ENCODE results near the gene WDR64.
A peak's percentile ranks its signal among the peaks of the same experiment; 100 is the strongest.

Gene WDR64

DNA sequence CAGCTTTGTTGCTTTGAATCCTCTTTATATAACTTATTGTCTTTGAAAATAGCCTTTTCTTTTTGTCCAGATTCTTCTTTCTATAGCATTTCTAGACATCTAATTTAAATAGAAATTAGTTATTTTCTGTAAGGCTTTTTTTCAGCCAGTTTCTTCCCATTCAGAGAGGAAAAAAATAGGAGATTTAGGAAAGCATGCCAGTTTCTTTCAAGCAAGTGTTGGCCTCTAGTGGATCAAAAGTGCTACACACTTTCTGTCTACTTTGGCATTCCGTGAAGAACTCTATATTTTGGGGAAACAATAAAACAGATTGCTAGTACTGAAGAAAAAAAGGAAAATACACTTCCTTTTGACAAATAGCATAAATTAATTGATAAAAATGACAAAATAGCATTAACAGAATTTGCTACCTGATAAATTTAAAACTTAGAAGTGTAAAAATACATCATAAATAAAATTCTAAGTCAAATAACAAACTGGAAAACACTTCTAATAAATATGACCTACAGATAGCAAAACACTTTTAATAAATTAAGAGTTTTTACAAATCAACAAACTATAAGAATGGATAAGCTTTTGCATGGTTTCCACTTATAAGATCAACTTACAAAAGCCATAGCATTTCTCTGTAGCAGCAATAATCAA is 182.8 kb downstream of the WDR64 start:
- no peak for DNase-seq (ENCODE audit: low read depth in 1 of 2, low spot score in 1 of 2)

DNA sequence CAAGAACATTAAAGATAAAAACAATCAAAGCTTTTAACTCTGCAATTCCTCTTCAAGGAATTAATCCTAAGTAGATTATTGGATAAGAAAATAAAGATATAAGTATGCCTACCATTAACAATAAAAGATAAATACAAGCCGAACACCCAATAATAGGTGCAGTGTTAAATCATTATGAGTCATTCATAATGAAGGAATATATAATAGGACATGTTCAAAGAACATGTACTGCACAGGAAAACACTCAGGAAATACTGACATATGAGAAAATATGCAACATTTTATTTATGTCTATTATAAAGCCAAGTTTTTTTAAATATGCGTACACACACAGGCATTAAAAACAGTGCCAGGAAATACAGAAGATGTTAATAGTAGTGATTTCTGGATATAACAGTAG is 184.9 kb downstream of the WDR64 start:
- no peak for DNase-seq (ENCODE audit: low read depth in 1 of 2, low spot score in 1 of 2)

DNA sequence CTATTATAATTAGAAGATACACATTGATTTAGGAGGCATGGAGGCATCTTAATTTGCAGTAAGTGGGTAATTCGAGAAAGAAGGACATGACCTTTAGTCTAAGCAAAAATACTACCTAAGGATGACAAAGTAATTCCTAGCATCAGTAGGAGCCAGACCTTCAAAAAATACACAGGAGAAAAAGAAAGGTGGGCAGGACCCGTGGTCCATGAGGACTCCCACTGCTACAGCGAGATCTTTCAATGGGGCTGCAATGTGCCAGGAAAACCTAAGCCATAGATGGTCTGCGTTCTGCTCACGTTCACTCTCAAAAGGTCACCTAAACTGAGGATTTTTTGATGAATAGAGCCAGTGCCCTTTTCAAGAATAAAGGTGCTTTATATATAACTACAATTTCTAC is 185.3 kb downstream of the WDR64 start:
- DNase-seq (ENCODE audit: low read depth in 1 of 2, low spot score in 1 of 2), result no peak

DNA sequence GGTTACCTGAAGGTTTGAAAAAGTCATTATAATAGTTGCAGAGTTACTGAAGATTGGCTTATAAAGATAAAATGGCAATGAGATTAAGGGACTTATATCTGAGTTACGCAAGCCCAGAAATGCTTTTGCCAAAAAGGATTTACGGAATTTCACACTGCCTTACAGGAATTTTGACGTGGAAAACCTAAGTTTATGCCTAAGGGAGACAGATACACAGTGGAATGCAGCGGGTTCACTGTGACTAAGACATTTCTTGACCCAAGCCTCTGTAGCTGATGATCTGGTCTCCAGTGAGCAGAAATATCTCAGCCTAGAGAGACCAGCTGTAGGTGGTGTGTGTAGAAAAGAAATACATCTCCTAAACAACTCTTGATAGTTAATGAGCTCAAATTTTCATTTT is 185.8 kb downstream of the WDR64 start:
- DNase-seq (ENCODE audit: low read depth in 1 of 2, low spot score in 1 of 2), result no peak

DNA sequence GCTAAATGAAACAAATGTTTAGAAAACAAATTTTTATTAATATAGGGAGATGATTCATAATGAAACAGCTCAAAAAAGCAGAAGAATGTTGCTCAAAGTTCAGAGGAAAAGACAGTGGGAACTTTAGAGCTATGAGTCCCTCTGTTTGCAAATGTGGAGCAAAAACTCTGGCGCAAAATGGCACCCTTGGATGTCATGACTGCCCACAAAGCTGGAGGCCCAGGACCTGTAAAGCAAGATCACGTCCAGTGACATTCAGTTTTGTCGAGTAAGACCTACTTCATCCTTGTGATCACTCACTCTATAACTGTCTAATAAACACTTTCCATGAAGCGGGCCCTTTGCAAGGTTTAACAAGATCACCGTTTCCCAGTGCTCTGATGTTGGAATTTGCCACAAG is 186.8 kb downstream of the WDR64 start:
- DNase-seq (ENCODE audit: low read depth in 1 of 2, low spot score in 1 of 2), result no peak

DNA sequence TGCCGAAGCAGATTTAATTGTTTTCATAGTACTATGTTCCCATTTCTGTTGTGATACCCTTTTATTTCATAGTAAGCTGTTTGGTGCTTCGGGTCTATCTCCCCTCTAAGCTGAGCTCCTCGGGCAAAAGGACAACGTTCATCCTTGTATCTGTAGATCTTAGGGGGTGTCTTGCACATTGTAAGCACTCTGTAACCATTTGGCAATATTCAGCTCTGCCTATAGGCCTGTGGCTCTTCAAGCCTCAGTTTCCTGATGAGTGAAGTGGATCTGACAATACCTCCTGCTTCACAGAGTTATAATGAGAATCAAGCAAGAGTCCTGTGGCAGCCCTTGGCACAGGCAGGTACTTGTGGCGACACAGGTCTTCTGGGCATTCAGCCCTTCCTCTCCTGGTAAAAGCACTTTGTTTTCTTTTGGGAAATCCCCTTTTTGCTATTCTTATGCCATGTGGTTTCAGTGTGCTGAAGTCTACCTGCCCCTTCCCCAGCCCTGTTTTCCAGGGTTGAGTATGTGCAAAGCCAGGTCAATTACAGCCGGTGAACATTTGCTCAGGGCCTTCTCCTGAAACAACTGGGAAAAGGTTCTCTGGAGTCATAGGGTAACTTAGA is 187.4 kb downstream of the WDR64 start:
- DNase-seq (ENCODE audit: low read depth in 1 of 2, low spot score in 1 of 2), result no peak

DNA sequence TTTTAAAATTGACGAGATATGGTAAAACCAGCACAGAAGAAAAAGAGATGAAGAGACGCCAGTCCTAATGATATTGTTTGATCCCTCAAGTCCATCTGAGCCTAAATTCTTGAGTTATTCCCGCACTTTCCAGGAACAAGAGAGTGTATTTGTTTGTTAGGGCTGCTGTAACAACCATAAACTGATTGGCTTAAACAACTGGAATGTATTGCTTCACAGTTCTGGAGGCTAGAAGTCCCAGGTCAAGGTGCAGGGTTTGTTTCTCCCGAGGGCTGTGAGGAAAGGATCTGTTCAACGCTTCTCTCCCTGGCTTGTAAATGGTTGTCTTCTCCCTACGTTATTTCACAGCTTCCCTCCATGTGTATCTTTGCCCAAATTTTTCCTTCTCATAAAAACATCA is 188.1 kb downstream of the WDR64 start:
- no peak for DNase-seq (ENCODE audit: low read depth in 1 of 2, low spot score in 1 of 2)

DNA sequence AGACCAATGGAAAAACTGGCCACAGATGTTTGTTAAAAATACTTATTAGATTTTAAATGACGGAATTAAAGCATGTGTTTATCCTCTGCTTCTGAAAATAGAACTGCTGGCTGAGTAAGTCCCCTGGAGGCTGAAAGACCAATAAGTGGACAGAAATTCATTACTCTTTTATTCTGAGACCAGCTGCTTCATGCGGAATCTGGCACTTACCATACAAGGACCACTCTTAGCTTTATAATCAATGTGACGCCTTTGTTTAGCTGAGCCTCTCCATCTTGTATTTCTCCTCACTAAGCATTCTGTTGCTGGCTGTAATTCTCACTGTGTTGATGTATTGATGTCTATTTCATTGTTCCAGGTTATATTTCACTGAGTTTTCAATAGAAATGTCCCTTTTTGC is 189.6 kb downstream of the WDR64 start:
- DNase-seq (ENCODE audit: low read depth in 1 of 2, low spot score in 1 of 2), result no peak

DNA sequence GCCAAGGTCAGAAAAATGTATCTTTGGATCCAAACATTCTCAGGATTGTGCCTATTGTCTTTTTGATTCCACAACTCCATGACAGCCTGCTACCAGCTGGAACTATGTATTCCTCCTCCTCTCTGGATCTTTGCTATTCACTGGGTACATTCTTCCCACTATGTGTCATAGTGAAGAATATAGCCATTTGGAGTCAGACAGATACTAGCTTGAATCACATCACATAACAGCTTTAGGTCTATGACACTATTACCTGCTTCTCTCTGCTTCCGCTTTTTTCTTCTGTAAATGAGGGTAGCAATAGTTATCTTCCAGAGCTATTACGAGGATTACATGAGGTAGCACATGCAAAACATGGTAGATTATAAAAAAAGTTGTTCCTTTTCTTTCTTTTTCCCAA is 190.5 kb downstream of the WDR64 start:
- no peak for DNase-seq (ENCODE audit: low read depth in 1 of 2, low spot score in 1 of 2)

DNA sequence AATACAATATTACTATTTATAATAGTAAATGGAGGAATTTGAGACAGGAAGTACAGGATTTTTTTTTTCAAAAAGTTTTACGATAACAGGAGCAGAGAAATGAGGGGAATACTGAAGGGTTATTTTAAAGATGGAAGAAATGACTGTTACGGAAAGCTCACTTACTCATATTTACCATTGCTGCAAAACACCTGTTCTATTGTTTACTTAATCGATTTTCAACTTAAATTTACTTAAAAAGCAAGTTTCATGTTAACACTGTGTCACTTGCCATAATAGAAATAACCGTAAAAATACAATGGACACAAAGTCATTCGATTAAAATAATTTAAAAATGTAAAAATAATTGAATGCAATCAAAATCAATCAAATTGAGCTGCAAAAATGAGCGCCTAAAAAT is 192.5 kb downstream of the WDR64 start:
- DNase-seq (ENCODE audit: low read depth in 1 of 2, low spot score in 1 of 2), result no peak

DNA sequence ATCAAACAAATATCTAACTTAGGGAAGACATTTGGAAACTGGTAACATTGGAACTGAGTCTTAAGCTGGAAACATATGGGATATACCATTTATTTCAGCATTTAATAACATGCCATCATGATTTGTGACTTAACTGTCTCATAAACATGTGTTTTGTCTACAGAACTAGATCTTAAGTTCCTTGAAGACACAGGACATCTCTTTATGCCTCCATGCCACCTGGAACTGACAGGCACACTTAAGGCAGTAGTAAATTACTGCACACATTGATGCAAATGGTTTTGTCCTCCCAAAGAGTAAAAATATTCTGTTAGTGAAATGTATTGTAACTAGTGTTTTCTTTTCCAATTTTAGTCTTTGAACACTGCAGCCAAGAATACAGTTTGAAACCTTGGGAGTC is 194.3 kb downstream of the WDR64 start:
- no peak for DNase-seq (ENCODE audit: low read depth in 1 of 2, low spot score in 1 of 2)

DNA sequence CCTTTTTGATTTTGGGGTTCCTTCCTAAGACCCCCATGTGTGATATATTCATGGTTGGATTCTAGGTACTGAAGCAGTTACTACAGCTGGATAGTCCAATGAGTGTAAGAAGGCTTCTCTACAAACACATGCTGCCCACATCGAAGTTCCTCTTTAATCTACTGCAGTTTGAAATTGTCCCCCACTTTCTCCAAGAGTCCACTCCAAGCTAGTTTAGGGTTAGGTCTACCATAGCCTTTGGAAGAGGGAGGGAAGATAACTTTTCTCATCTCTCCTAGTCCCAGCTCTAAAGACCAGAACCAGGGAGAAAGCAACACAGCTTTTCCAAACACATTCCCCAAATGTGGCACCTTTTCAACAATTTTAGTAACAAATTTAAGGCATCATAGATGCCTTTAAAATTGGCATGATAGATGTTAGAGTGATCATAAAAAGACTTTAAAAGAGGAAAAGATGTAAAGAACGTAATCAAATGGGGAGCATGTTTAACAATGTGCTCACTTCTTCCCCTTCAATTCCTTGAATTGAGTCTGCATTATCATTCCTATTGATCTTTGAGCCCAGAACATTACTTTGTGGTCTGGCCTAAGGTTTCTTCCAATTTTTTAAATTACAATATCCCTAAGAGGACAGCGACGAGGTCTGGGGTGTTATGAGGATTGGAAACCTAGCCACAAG is 194.9 kb downstream of the WDR64 start:
- no peak for DNase-seq (ENCODE audit: low read depth in 1 of 2, low spot score in 1 of 2)

DNA sequence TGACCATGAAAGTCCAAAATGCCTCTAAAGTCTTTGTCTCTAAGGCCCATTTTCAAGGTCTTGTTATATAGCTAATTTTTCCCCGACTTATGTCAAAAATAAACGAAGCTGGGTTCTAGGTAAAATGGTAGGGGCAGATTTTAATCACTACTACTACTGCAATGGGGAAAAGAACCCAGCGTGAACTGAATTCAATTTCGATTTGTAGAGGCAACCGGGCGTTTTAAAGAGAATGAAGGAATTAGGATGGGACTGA is 195.4 kb downstream of the WDR64 start:
- no peak for DNase-seq (ENCODE audit: low read depth in 1 of 2, low spot score in 1 of 2)

DNA sequence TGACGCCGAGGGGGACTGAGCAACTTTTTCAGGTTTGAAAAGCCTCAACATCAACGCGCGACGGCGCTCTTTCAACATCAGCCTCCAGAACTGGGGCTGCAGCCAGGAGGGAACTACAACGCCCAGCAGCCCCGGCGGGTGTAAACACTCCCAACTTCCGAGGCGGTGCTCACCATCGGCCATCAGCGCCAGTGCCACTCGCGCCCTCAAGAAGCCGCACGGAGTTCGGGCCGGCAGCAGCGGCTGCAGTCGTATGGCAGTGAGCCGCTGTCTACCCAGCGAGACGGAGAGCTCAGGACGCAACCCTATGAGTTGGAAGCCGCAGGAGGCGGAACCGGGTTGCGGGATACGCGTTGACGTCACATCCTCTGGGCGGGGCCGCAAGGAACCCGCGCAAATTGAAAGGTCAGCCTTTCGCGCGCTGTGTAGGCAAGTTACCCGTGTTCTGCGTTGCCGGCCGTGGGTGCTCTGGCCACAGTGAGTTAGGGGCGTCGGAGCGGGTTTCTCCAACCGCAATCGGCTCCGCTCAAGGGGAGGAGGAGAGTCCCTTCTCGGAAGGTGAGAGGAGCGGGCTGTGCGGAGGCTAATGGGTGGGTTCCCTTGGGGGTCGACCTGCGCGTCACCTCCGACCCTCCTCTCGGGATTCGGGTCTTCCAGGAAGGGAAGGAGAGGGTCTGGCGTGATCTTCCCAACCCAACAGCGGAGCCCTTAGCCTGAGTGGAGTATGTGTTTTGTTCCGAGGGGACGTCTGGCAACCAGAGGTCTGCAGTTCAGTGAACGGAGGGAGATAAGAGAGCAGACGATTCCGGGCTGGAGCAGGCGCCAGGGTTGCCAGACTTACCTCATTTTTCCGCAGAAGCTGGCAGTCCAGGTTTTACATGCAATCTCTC is 196.0 kb downstream of the WDR64 start, which contains the start of gene EXO1:
EXO1 (plus strand) TSS at position 409 of the 890 bp plus-strand sequence. CDS start 2,222 bp downstream, outside the sequence.
- DNase-seq (ENCODE audit: low read depth in 1 of 2, low spot score in 1 of 2), result peak; percentile 76 to 82

DNA sequence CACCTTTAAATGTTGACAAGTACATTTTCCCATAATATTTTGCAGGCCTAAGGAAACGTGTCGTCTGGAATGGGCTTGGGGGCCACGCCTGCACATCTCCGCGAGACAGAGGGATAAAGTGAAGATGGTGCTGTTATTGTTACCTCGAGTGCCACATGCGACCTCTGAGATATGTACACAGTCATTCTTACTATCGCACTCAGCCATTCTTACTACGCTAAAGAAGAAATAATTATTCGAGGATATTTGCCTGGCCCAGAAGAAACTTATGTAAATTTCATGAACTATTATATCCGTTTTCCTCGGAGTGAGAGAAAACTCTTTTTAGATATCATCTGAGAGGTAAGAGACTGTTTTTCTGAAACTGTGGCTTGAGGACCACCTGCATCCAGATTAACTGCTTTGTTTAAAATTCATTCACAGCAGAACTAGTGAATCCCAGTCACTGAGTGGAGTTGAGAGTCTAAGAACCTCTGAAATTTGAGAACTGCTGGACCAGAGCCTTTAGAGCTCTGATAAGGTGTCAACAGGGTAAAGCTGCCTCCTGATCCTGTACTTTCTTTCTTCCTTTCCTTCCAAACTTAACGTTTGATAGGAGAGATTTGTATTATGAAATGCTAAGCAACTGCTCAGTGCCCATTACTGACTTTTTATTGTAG is 196.7 kb downstream of the WDR64 start:
- no peak for DNase-seq (ENCODE audit: low read depth in 1 of 2, low spot score in 1 of 2)

DNA sequence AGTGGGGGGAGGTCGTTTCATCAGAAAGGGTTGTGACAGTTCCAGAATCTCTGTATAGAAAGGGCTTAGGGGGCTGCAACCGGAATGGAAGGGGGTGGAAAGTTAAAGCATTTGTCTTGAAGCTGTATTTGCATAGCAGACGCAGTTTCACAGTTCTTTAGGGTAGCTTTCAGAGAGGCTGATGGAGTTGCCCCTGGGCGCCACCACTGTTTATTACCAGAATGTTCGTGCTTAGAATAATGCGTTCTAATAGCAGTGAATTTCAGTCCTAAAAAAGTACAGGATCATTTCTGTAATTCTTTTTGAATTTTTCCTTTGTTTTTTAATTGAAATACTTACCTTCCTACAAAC is 197.2 kb downstream of the WDR64 start:
- no peak for DNase-seq (ENCODE audit: low read depth in 1 of 2, low spot score in 1 of 2)

Measured in activated T-helper 1 cell treated with anti-CD3 and anti-CD28 coated beads, Interleukin-2, amount 50 U/mL, for 16 hours (primary cell).